ENCODE data around the gene ATE1. TPM values are rescaled to one million over a fixed set of nuclear protein-coding genes. Genes with fewer than 3 reads are reported as not detected.

ATE1 gene
- total RNA-seq, 2 experiments from 2014 or later, result 18.5 to 20.9 TPM

GRCh38 chr10:121928528-121928884 is 675 bp upstream of the ATE1 start:
- no peak for ATAC-seq (ENCODE audit: poor library complexity)
- Mint-ChIP-seq H3K27ac (peak overlapping the region; percentile 92), H3K27me3 (no peaks in the 10 kb centered on the region), H3K36me3 (ENCODE audit: low read depth) (peaks cover 10% of the 10 kb centered on the region), H3K4me1 (ENCODE audit: low read depth) (peaks cover 32% of the 10 kb centered on the region), H3K4me3 (peak overlapping the region; percentile 96), H3K9me3 (no peaks in the 10 kb centered on the region)
- peak overlapping the region; percentile 76 to 85 for H3K27ac ChIP-seq (ENCODE audit: low read depth in 1 of 2, low read length in 2 of 2)
- ChIA-PET POLR2A (interaction anchor here (0.6 to 1.6 kb wide), 5 partner anchors 20 to 951 kb away, joined by 3 to 9 read pairs (median 4); partner anchors contain the start of genes FAM24B, NSMCE4A and PLEKHA1), CTCF (no interaction called here)
- intact Hi-C loops (cut with DNase I, micrococcal nuclease), result loop anchor here in 1 of 2 experiments (1.0 to 10.0 kb wide), 3 partner anchors 47 to 1079 kb away; partner anchors contain the start of genes ACADSB, C10orf88, IKZF5 and NSMCE4A
- peaks cover 11% of the 10 kb centered on the region for H3K4me1 ChIP-seq (ENCODE audit: insufficient read depth, low read length)
- peaks cover under 1% of the 10 kb centered on the region for H3K36me3 ChIP-seq (ENCODE audit: insufficient read depth, low read length)
- H3K27me3 ChIP-seq (ENCODE audit: control insufficient read depth in 1 of 2, insufficient read depth in 2 of 2, low read length in 2 of 2), result no peaks in the 10 kb centered on the region
- TF ChIP-seq CTCF (IDR thresholded peaks at IDR 0.05), result no peak
- no peaks in the 10 kb centered on the region for H3K9me3 ChIP-seq (ENCODE audit: control insufficient read depth in 1 of 2, insufficient read depth in 1 of 2, low read length in 2 of 2)
- DNase-seq, result peak in 1 of 14 experiments; percentile 8
- peak overlapping the region; percentile 99 for H3K4me3 ChIP-seq (ENCODE audit: low read length)

GRCh38 chr10:121927318-121927840 is 452 bp downstream of the ATE1 start:
- H3K4me1 Mint-ChIP-seq (ENCODE audit: low read depth), result peaks cover 32% of the 10 kb centered on the region
- ChIA-PET POLR2A (interaction anchor here (1.5 to 1.6 kb wide), 2 partner anchors 21 to 47 kb away, joined by 5 to 9 read pairs; partner anchors contain the start of gene NSMCE4A), CTCF (no interaction called here)
- intact Hi-C loops (cut with DNase I, micrococcal nuclease), result loop anchor here in 1 of 2 experiments (5.0 to 10.0 kb wide), 2 partner anchors 1027 to 1080 kb away; partner anchors contain the start of genes ACADSB, C10orf88 and IKZF5
- DNase-seq (peak in 10 of 14 experiments; percentile 1 to 53 (median 10)), ATAC-seq (ENCODE audit: poor library complexity) (peak; percentile 16)
- H3K9me3 ChIP-seq (ENCODE audit: control insufficient read depth in 1 of 2, insufficient read depth in 1 of 2, low read length in 2 of 2), result no peaks in the 10 kb centered on the region
- no peaks in the 10 kb centered on the region for H3K9me3 Mint-ChIP-seq
- peaks cover 11% of the 10 kb centered on the region for H3K4me1 ChIP-seq (ENCODE audit: insufficient read depth, low read length)
- H3K4me3 Mint-ChIP-seq, result peak overlapping the region; percentile 96
- peaks cover 18% of the 10 kb centered on the region for H3K36me3 Mint-ChIP-seq (ENCODE audit: low read depth)
- H3K27ac ChIP-seq (ENCODE audit: low read depth in 1 of 2, low read length in 2 of 2), result peak overlapping the region; percentile 55 to 76
- no peaks in the 10 kb centered on the region for H3K27me3 Mint-ChIP-seq
- peaks cover 9% of the 10 kb centered on the region for H3K36me3 ChIP-seq (ENCODE audit: insufficient read depth, low read length)
- TF ChIP-seq CTCF (IDR thresholded peaks at IDR 0.05), result no peak
- peak overlapping the region; percentile 99 for H3K4me3 ChIP-seq (ENCODE audit: low read length)
- H3K27ac Mint-ChIP-seq, result peak overlapping the region; percentile 87
- no peaks in the 10 kb centered on the region for H3K27me3 ChIP-seq (ENCODE audit: control insufficient read depth in 1 of 2, insufficient read depth in 2 of 2, low read length in 2 of 2)

- ATAC-seq (ENCODE audit: poor library complexity) (no peak), DNase-seq (peak in 3 of 14 experiments; percentile 19 to 26 (median 20))
- ChIA-PET CTCF (no interaction called here), POLR2A (no interaction called here)
- TF ChIP-seq CTCF (IDR thresholded peaks at IDR 0.05), result no peak
- H3K36me3 Mint-ChIP-seq (ENCODE audit: low read depth), result peaks cover 24% of the 10 kb centered on the region
- Histone ChIP-seq H3K4me1 (ENCODE audit: insufficient read depth, low read length) (peaks cover 11% of the 10 kb centered on the region), H3K4me3 (ENCODE audit: low read length) (peak overlapping the region; percentile 99), H3K27ac (ENCODE audit: low read depth in 1 of 2, low read length in 2 of 2) (peak overlapping the region; percentile 20 to 38), H3K27me3 (ENCODE audit: control insufficient read depth in 1 of 2, insufficient read depth in 2 of 2, low read length in 2 of 2) (no peaks in the 10 kb centered on the region), H3K9me3 (ENCODE audit: control insufficient read depth in 1 of 2, insufficient read depth in 1 of 2, low read length in 2 of 2) (no peaks in the 10 kb centered on the region), H3K36me3 (ENCODE audit: insufficient read depth, low read length) (peaks cover 12% of the 10 kb centered on the region)
- H3K27me3 Mint-ChIP-seq, result no peaks in the 10 kb centered on the region
- peak overlapping the region; percentile 87 for H3K27ac Mint-ChIP-seq
- H3K9me3 Mint-ChIP-seq, result no peaks in the 10 kb centered on the region
- peak overlapping the region; percentile 91 for H3K4me3 Mint-ChIP-seq
- intact Hi-C loops (cut with DNase I, micrococcal nuclease), result loop anchor here in 1 of 2 experiments (5.0 to 10.0 kb wide), 2 partner anchors 1028 to 1081 kb away; partner anchors contain the start of genes ACADSB, C10orf88 and IKZF5
- H3K4me1 Mint-ChIP-seq (ENCODE audit: low read depth), result peaks cover 32% of the 10 kb centered on the region
Observed at GRCh38 chr10:121926671-121927317, 1.0 kb downstream of the ATE1 start.
